Psoas muscle (tissue), 8 donors: ENCODE measurements around the gene PTPRG. TPM values are rescaled to one million over a fixed set of nuclear protein-coding genes. Genes with fewer than 3 reads are reported as not detected.

Experiments
- ATAC-seq, 4 donors: fragments of 200-7000 bp; cut with Tn5 transposase; one replicate each; pipeline ENCODE4 v1.9.1; 2020; ENCODE audit warnings: moderate library complexity in 3 of 4, mild to moderate bottlenecking in 2 of 4
- DNase-seq, 2 donors: peaks; one replicate each; pipeline ENCODE4 v3.0.0-alpha.2; 2020
- H3K27ac ChIP-seq: fragments of 200-600 bp; one replicate; pipeline ENCODE4 v1.8.0; 2022
- H3K27me3 ChIP-seq, 3 donors: fragments of 200-600 bp in 1 of 3; one replicate each; pipeline versions ENCODE4 v1.6.1 to v1.8.0; 2013 to 2022; ENCODE audit warnings: low read length in 2 of 3, mild to moderate bottlenecking in 2 of 3, moderate library complexity in 1 of 3; ENCODE audit not compliant: insufficient read depth in 3 of 3
- H3K36me3 ChIP-seq, 2 donors: fragments of 200-600 bp in 1 of 2; one replicate each; pipeline versions ENCODE4 v1.6.1 to v1.8.0; 2013 to 2022; ENCODE audit warnings: low read depth in 1 of 2, mild to moderate bottlenecking in 1 of 2, moderate library complexity in 1 of 2; ENCODE audit not compliant: insufficient read depth in 1 of 2
- H3K4me1 ChIP-seq: fragments of 200-600 bp; one replicate; pipeline ENCODE4 v1.8.0; 2022
- H3K4me3 ChIP-seq: fragments of 200-600 bp; one replicate; pipeline ENCODE4 v1.8.0; 2022; ENCODE audit warnings: mild to moderate bottlenecking
- H3K9me3 ChIP-seq: fragments of 200-600 bp; one replicate; pipeline ENCODE4 v1.8.0; 2022
- WGBS, 3 donors: extraction: QIAGEN DNeasy Blood & Tissue Kit; methylation state at CpG; one replicate each; pipeline versions ENCODE4 v1.1.6 to v1.1.7; 2013; 5-methylcytosine and 5-hydroxymethylcytosine counted together
- intact Hi-C, 2 donors: fragments of 100-400 bp; cut with DNase I; formaldehyde crosslinking; loops; one replicate each; pipeline versions ENCODE4 v1.11.0 to v1.14.2; 2022
- polyA plus RNA-seq, 3 donors: library from polyadenylated mRNA; stranded (reverse); fragments of 200-250 nt; gene quantifications; one replicate each; pipeline ENCODE4 v1.2.3, GENCODE V29; 2013
- total RNA-seq, 4 donors: library from RNA; stranded (reverse); fragmentation: NEBNext Ultra II Directional in 2 of 4; extraction: Animal tissue kit (Norgen Biotek cat#: 25700) in 2 of 4; gene quantifications; one replicate each; pipeline versions ENCODE4 v1.2.1 to v1.2.4, GENCODE V29; 2021 to 2023
- TF ChIP-seq, protein P1 (sequence below): fragments of 200-600 bp; IDR thresholded peaks from one replicate; pipeline ENCODE4 v1.8.0; 2022; ENCODE audit warnings: antibody characterized with exemption
- donor health status: healthy with polysubstance abuse.
- donor health status: DM: no; HTN: no; CAD: no; lungs with moderate emphysema.
- donor health status: Bipolar disorder and iron deficiency.
- donor health status: healthy.
- donor health status: DM: yes; HTN: yes; CAD: no.
- donor health status: DM: no; HTN: no; CAD: no.
- donor health status: DM: no; HTN: no; CAD: no.
- donor health status: DM: yes; HTN: yes; CAD: no.

Gene PTPRG
- total and polyA plus RNA-seq, 7 donors: 4.5 to 29.5 (median 12.6) TPM

DNA sequence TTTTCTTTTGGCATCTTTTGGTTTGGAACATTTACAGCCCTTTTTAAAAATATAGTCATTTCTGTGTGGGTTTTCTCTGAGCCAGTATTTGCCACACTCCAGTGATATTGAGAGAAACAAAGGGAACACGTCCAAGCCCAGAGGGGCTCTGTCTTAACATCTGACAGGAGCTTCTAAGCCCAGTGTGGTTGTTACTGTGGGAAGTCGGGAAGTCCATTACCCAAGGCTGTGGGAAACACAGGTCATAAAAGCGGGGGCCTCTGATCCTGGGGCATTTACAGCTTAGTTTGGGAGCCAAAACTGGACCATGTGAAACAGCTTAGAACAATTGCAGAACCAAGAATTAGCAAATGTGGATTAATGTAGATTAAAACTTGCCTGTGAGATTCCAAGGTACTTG, 123.0 kb downstream of the PTPRG start:
- no peaks in the 10 kb centered on the region for H3K9me3 ChIP-seq
- intact Hi-C loops: loop anchor here in 1 of 2 donors (10.0 kb wide), 1 partner anchor 120 kb away; the partner anchor contains the start of gene PTPRG
- peak in 1 of 4 donors; percentile 36 for ATAC-seq
- TF ChIP-seq, protein P1, sequence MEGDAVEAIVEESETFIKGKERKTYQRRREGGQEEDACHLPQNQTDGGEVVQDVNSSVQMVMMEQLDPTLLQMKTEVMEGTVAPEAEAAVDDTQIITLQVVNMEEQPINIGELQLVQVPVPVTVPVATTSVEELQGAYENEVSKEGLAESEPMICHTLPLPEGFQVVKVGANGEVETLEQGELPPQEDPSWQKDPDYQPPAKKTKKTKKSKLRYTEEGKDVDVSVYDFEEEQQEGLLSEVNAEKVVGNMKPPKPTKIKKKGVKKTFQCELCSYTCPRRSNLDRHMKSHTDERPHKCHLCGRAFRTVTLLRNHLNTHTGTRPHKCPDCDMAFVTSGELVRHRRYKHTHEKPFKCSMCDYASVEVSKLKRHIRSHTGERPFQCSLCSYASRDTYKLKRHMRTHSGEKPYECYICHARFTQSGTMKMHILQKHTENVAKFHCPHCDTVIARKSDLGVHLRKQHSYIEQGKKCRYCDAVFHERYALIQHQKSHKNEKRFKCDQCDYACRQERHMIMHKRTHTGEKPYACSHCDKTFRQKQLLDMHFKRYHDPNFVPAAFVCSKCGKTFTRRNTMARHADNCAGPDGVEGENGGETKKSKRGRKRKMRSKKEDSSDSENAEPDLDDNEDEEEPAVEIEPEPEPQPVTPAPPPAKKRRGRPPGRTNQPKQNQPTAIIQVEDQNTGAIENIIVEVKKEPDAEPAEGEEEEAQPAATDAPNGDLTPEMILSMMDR: no peak
- no peak overlapping the region for H3K27ac ChIP-seq
- peaks cover 46% of the 10 kb centered on the region for H3K4me1 ChIP-seq
- 70 to 79% (median 77%) methylated on average over 3 of the region's 3 CpGs for WGBS, 3 donors
- no peak for DNase-seq
- H3K27me3 ChIP-seq: no peaks in the 10 kb centered on the region
- H3K4me3 ChIP-seq: no peak overlapping the region
- H3K36me3 ChIP-seq: no peaks in the 10 kb centered on the region

DNA sequence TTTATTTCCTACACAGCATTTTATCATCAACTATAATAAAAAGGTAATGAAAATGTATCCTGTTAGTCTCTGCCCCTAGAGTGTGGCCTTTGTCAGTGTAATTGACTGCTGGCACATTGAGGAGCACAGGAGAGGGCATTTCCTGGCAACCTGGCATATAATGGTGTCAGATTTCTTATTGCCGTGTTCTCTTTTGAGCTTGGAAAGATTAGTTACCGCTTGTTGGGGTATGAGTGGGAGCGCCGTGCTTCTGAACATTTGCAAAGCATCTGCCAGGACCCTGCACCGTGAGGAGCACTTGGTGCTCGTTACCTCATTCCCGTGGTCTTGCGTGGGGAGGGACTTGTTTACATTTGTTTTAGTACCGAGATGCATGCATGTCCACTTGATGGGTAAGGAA, 124.4 kb downstream of the PTPRG start:
- no peaks in the 10 kb centered on the region for H3K9me3 ChIP-seq
- no peaks in the 10 kb centered on the region for H3K27me3 ChIP-seq
- intact Hi-C loops: loop anchor here in 1 of 2 donors (10.0 kb wide), 1 partner anchor 121 kb away; the partner anchor contains the start of gene PTPRG
- 28 to 44% (median 35%) methylated on average over 9 of the region's 9 CpGs for WGBS, 3 donors
- TF ChIP-seq, protein P1: no peak
- no peak overlapping the region for H3K4me3 ChIP-seq
- peaks cover 46% of the 10 kb centered on the region for H3K4me1 ChIP-seq
- peak; percentile 50 to 81 (median 70) for ATAC-seq
- H3K27ac ChIP-seq: peak overlapping the region; percentile 7
- H3K36me3 ChIP-seq: no peaks in the 10 kb centered on the region
- DNase-seq: no peak

DNA sequence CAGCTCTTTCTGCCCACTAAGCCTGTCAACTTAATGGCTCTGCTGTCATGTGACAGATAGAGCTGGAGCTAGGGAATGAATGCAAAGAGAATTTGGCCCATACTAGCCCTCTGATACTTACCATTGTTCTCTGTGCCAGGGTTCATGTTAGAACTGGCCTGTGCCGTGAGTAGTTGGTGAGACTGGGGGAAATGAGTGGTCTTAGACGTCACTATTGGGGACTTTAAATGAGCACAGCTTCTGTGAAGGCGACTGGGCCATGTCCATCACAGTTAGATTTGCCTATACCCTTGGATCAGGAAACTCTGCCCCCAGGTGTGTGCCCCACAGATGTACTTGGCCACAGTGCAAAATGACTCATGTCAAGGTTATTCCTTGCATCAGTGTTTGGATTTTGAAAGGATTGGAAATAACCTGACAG, 124.9 kb downstream of the PTPRG start:
- Histone ChIP-seq H3K36me3 (no peaks in the 10 kb centered on the region), H3K27me3 (no peaks in the 10 kb centered on the region), H3K9me3 (no peaks in the 10 kb centered on the region), H3K4me3 (no peak overlapping the region), H3K27ac (no peak overlapping the region), H3K4me1 (peaks cover 46% of the 10 kb centered on the region)
- WGBS, 3 donors: 67 to 71% (median 68%) methylated on average over 3 of the region's 3 CpGs
- TF ChIP-seq, protein P1: no peak
- DNase-seq: no peak
- peak in 1 of 4 donors; percentile 14 for ATAC-seq
- intact Hi-C loops: loop anchor here in 1 of 2 donors (10.0 kb wide), 1 partner anchor 121 kb away; the partner anchor contains the start of gene PTPRG

DNA sequence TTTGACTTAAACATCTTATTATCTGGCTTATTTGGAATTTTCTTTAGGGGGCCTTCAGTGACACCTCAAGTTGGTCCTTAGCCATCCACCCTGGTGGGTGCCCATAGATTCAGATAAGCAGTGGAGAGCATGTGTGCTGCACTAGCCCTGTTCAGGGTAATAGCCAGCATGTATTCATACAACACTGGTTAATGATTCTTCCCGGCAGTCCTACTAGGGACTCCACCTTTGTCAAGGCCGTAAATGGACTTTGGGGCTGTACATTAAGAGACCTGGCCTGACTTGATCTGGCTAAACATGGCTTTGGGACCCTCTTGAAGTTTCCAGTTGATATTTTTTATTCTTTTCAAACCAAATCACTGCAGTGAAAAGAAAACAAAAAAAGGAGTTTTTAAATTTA, 125.8 kb downstream of the PTPRG start:
- TF ChIP-seq, protein P1: no peak
- WGBS, 3 donors: 94 to 98% (median 96%) methylated on average over 2 of the region's 2 CpGs
- DNase-seq: no peak
- H3K27ac ChIP-seq: no peak overlapping the region
- peaks cover 46% of the 10 kb centered on the region for H3K4me1 ChIP-seq
- no peaks in the 10 kb centered on the region for H3K27me3 ChIP-seq
- H3K4me3 ChIP-seq: no peak overlapping the region
- ATAC-seq: no peak
- H3K36me3 ChIP-seq: no peaks in the 10 kb centered on the region
- intact Hi-C loops: loop anchor here in 1 of 2 donors (10.0 kb wide), 1 partner anchor 122 kb away; the partner anchor contains the start of gene PTPRG
- no peaks in the 10 kb centered on the region for H3K9me3 ChIP-seq
